HepG2 (cell line): ENCODE data around the gene CNTN2. TPM values are rescaled to one million over a fixed set of nuclear protein-coding genes. Genes with fewer than 3 reads are reported as not detected.

ENCODE experiments used
- ATAC-seq: fragments of 200-7000 bp; cut with Tn5 transposase; 3 replicates; pipeline ENCODE4 v1.9.1; 2020; ENCODE audit warnings: mild to moderate bottlenecking, moderate library complexity
- BruUV-seq: library from RNA; stranded (reverse); fragments of 400-500 nt; replicated peaks from 2 replicates; lab custom pipeline; 2021; lab: Mats Ljungman, UMichigan
- CTCF ChIA-PET: fragments of 300-600 bp; formaldehyde crosslinking; extraction: SDS; loops from one replicate; lab custom pipeline; 2021; ENCODE audit warnings: low total read pairs, inconsistent platforms, low intra/inter-chr PET ratio; lab: Yijun Ruan, JAX
- POLR2A ChIA-PET: fragments of 350-600 bp; sonication (Branson Sonifier 250); formaldehyde crosslinking; loops from one replicate; lab custom pipeline; 2020; ENCODE audit warnings: antibody characterized with exemption, inconsistent platforms; lab: Yijun Ruan, JAX
- DNase-seq: peaks from one replicate; pipeline ENCODE4 v3.0.0-alpha.2; 2015; ENCODE audit warnings: low spot score
- FAIRE-seq: peaks from 3 replicates; lab custom pipeline; 2011; peaks lifted over from hg19 to GRCh38; lab: Jason Lieb, UNC
- H2AFZ ChIP-seq: one replicate; pipeline ENCODE4 v1.6.1; 2011; ENCODE audit warnings: low read length, inconsistent platforms
- H3K27ac ChIP-seq: fragments of 300-600 bp; 3 replicates; pipeline ENCODE4 v1.8.0; 2011; ENCODE audit warnings: mixed run types, mild to moderate bottlenecking, mixed read lengths, low read length, inconsistent platforms; ENCODE audit not compliant: insufficient read depth; ENCODE audit errors: extremely low read length
- H3K27me3 ChIP-seq, 2 experiments: fragments of 200-600 bp in 1 of 2; 2 replicates in 1 of 2; 3 replicates in 1 of 2; pipeline versions ENCODE4 v1.6.0 to v1.8.0; 2011; ENCODE audit warnings: low read length in 2 of 2, mild to moderate bottlenecking in 2 of 2, moderate library complexity in 2 of 2, inconsistent platforms in 1 of 2; ENCODE audit not compliant: insufficient read depth in 2 of 2, control insufficient read depth in 1 of 2
- H3K36me3 ChIP-seq, 2 experiments: fragments of 200-600 bp in 1 of 2; replicated peaks in 1 of 2; 2 replicates in 1 of 2; 3 replicates in 1 of 2; pipeline versions ENCODE4 v1.5.1 to v1.8.0; 2011; ENCODE audit warnings: low read length in 2 of 2, inconsistent platforms in 1 of 2; ENCODE audit not compliant: insufficient read depth in 2 of 2, control insufficient read depth in 1 of 2
- H3K4me1 ChIP-seq: 2 replicates; pipeline ENCODE4 v1.5.1; 2012; ENCODE audit warnings: low read length, inconsistent platforms; ENCODE audit not compliant: insufficient read depth
- H3K4me2 ChIP-seq: 2 replicates; pipeline ENCODE4 v1.6.0; 2011; ENCODE audit warnings: low read depth, low read length, inconsistent platforms
- H3K4me3 ChIP-seq, 3 experiments: fragments of 200-600 bp in 1 of 3; sonication (generic), shearing (Covaris generic) in 1 of 3; replicated peaks in 1 of 3; 2 replicates each; pipeline ENCODE4 v1.5.1; 2011 to 2016; ENCODE audit warnings: low read length in 3 of 3, inconsistent platforms in 2 of 3, low read depth in 2 of 3, mild to moderate bottlenecking in 2 of 3, control low read depth in 1 of 3, mixed read lengths in 1 of 3; ENCODE audit not compliant: insufficient read depth in 1 of 3
- H3K79me2 ChIP-seq: one replicate; pipeline ENCODE4 v1.6.1; 2011; ENCODE audit warnings: low read length, inconsistent platforms; ENCODE audit not compliant: insufficient read depth
- H3K9ac ChIP-seq: 2 replicates; pipeline ENCODE4 v1.6.0; 2011; ENCODE audit warnings: mild to moderate bottlenecking, low read depth, low read length, inconsistent platforms; ENCODE audit not compliant: insufficient read depth
- H3K9me3 ChIP-seq: 2 replicates; pipeline ENCODE4 v1.5.1; 2012; ENCODE audit warnings: mild to moderate bottlenecking, low read length
- H4K20me1 ChIP-seq: 2 replicates; pipeline ENCODE4 v1.6.0; 2011; ENCODE audit warnings: inconsistent platforms, mild to moderate bottlenecking, low read length, moderate library complexity; ENCODE audit not compliant: insufficient read depth
- GPN1 ChIP-seq: sonication (generic); formaldehyde crosslinking; IDR thresholded peaks from 2 replicates; pipeline ENCODE4 v1.5.1; 2020; ENCODE audit warnings: missing genetic modification reagents, borderline replicate concordance
- NR2F6 ChIP-seq, 2 experiments: IDR thresholded peaks; 2 replicates each; pipeline ENCODE4 v1.6.1; 2016; ENCODE audit warnings: antibody characterized with exemption in 1 of 2, mild to moderate bottlenecking in 1 of 2
- PCBP1 ChIP-seq: fragments of 200-400 bp; formaldehyde crosslinking; IDR thresholded peaks from 2 replicates; pipeline ENCODE4 v1.6.1; 2017; ENCODE audit warnings: mild to moderate bottlenecking, low read depth, low read length, borderline replicate concordance
- SRSF4 ChIP-seq: fragments of 200-400 bp; formaldehyde crosslinking; IDR thresholded peaks from one replicate; pipeline ENCODE4 v1.6.1; 2018; ENCODE audit warnings: mild to moderate bottlenecking, low read depth, low read length, moderate library complexity; ENCODE audit not compliant: poor library complexity, severe bottlenecking
- U2AF1 ChIP-seq: fragments of 200-400 bp; formaldehyde crosslinking; optimal IDR thresholded peaks from 2 replicates; pipeline ENCODE3; 2017; ENCODE audit warnings: mild to moderate bottlenecking, low read depth, low read length
- ZBTB1 ChIP-seq: sonication (generic); formaldehyde crosslinking; IDR thresholded peaks from 2 replicates; pipeline ENCODE4 v1.4.0; 2020; ENCODE audit warnings: missing genetic modification reagents, borderline replicate concordance
- ZBTB10 ChIP-seq: sonication (generic); formaldehyde crosslinking; IDR thresholded peaks from 2 replicates; pipeline ENCODE4 v1.4.0; 2020; ENCODE audit warnings: missing genetic modification reagents, borderline replicate concordance
- ZNF142 ChIP-seq: sonication (generic); formaldehyde crosslinking; IDR thresholded peaks from 2 replicates; pipeline ENCODE4 v1.4.0; 2020; ENCODE audit warnings: missing genetic modification reagents
- ZNF652 ChIP-seq: IDR thresholded peaks from 2 replicates; pipeline ENCODE4 v1.6.1; 2016; ENCODE audit warnings: low read depth, borderline replicate concordance
- ZNF747 ChIP-seq: sonication (generic); formaldehyde crosslinking; IDR thresholded peaks from 2 replicates; pipeline ENCODE4 v1.8.1; 2023; ENCODE audit warnings: missing genetic modification reagents, mild to moderate bottlenecking, borderline replicate concordance
- WGBS: methylation state at CpG from one replicate; pipeline ENCODE4 v1.1.6; 2017; ENCODE audit warnings: low lambda C conversion rate; 5-methylcytosine and 5-hydroxymethylcytosine counted together
- in situ Hi-C: cut with HindIII; loops from 2 replicates; pipeline ENCODE4 v1.10.0; 2017; ENCODE audit warnings: low pct_unique_long_range_greater_than_20kb; ENCODE audit not compliant: extremely low pct_ligation_motif_present
- intact Hi-C: fragments of 100-400 bp; cut with micrococcal nuclease; formaldehyde crosslinking; loops from one replicate; pipeline ENCODE4 v1.10.0; 2022; ENCODE audit not compliant: unreplicated experiment
- polyA plus RNA-seq, 8 experiments: library from polyadenylated mRNA; depleted of rRNA in 3 of 8; stranded (reverse) in 7 of 8; unstranded in 1 of 8; fragments of >200 nt; fragmentation: Illumina TruSeq in 4 of 8; extraction: Trizol in 4 of 8; gene quantifications; 2 replicates each; pipeline versions ENCODE4 v1.2.1 to v1.2.3, GENCODE V29; 2011 to 2016; ENCODE audit warnings: low read depth in 4 of 8, missing spikeins in 1 of 8, mixed read lengths in 1 of 8; ENCODE audit not compliant: insufficient read depth in 1 of 8
- total RNA-seq, 5 experiments: library from RNA; depleted of rRNA; stranded (reverse); fragments of >200 nt; fragmentation: Illumina TruSeq; extraction: Trizol; gene quantifications; 2 replicates each; pipeline ENCODE4 v1.2.3, GENCODE V29; 2016; ENCODE audit warnings: low read depth in 1 of 5
- TF ChIP-seq, protein P1 (sequence below): sonication (generic); formaldehyde crosslinking; IDR thresholded peaks from 2 replicates; pipeline ENCODE4 v1.4.0; 2020; ENCODE audit warnings: mild to moderate bottlenecking, missing genetic modification reagents

The CNTN2 gene
- total and polyA plus RNA-seq, 2 of the 13 experiments (the other 11 are each of a cell fraction or from before 2014, with no cell fraction given), result not detected

GRCh38 chr1:205017766-205018165 is 25.2 kb upstream of the CNTN2 start:
- H3K4me2 ChIP-seq, result no peak overlapping the region
- no peak for DNase-seq
- no peaks in the 10 kb centered on the region for H3K9me3 ChIP-seq
- H3K4me1 ChIP-seq, result no peaks in the 10 kb centered on the region
- intact Hi-C loops, result no loop called here
- ChIA-PET POLR2A (no interaction called here), CTCF (no interaction called here)
- BruUV-seq, result no TSS peak
- H3K36me3 ChIP-seq, result no peaks in the 10 kb centered on the region
- no peak overlapping the region for H3K4me3 ChIP-seq
- no CpG with 5 or more reads among the region's 7 CpGs for WGBS
- no peaks in the 10 kb centered on the region for H3K79me2 ChIP-seq
- H3K27ac ChIP-seq, result no peak overlapping the region
- no peak for ATAC-seq
- no peaks in the 10 kb centered on the region for H4K20me1 ChIP-seq
- H2AFZ ChIP-seq, result no peak overlapping the region
- TF ChIP-seq PCBP1, result no peak
- TF ChIP-seq ZNF747 (CRISPR knock-in tag), result no peak
- no peak for TF ChIP-seq ZNF652 (CRISPR knock-in tag)
- no peak for TF ChIP-seq ZNF142 (CRISPR knock-in tag)
- no peak for TF ChIP-seq SRSF4
- no peak for TF ChIP-seq U2AF1
- TF ChIP-seq NR2F6 (IDR thresholded peaks at IDR 0.05), result no peak
- TF ChIP-seq NR2F6 (CRISPR knock-in tag; IDR thresholded peaks at IDR 0.05), result no peak
- no peak for TF ChIP-seq GPN1 (CRISPR knock-in tag)
- TF ChIP-seq ZBTB1 (CRISPR knock-in tag), result no peak
- TF ChIP-seq, protein P1, sequence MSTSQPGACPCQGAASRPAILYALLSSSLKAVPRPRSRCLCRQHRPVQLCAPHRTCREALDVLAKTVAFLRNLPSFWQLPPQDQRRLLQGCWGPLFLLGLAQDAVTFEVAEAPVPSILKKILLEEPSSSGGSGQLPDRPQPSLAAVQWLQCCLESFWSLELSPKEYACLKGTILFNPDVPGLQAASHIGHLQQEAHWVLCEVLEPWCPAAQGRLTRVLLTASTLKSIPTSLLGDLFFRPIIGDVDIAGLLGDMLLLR, result no peak
- TF ChIP-seq ZBTB10, result no peak
- FAIRE-seq, result no peak
- H3K27me3 ChIP-seq, result peaks cover 7 to 59% of the 10 kb centered on the region in 2 experiments; a peak in 4 of 5 replicates
- no peak overlapping the region for H3K9ac ChIP-seq
- in situ Hi-C loops, result no loop called here
